ENCODE data around the gene MAP3K2. TPM values are rescaled to one million over a fixed set of nuclear protein-coding genes. Genes with fewer than 3 reads are reported as not detected.

MAP3K2 gene
- total and polyA plus RNA-seq, 10 of the 15 experiments (the other 5 are each of a cell fraction or from before 2014, with no cell fraction given), result 2.7 to 39.6 (median 16.1) TPM

GRCh38 chr2:127413200-127413599 is 25.4 kb upstream of the MAP3K2 start (continued):
- no peak for TF ChIP-seq E2F8 (IDR thresholded peaks at IDR 0.05; ENCODE audit: low read depth, partially characterized antibody)
- TF ChIP-seq RCOR1 (conservative IDR thresholded peaks at IDR 0.05; ENCODE audit: low read depth, low read length), result no peak
- no peak for TF ChIP-seq ZBED1 (IDR thresholded peaks at IDR 0.05; ENCODE audit: borderline replicate concordance)
- TF ChIP-seq FOS (IDR thresholded peaks at IDR 0.05; ENCODE audit: borderline replicate concordance, extremely low read depth, insufficient read length), result no peak
- no peak for TF ChIP-seq KDM1A (IDR thresholded peaks at IDR 0.05; ENCODE audit: borderline replicate concordance)
- no peak for TF ChIP-seq STAT3 (IDR thresholded peaks at IDR 0.05; ENCODE audit: low read depth, low read length)
- TF ChIP-seq TARDBP (IDR thresholded peaks at IDR 0.05; ENCODE audit: borderline replicate concordance), result no peak
- no peak for TF ChIP-seq POU2F2 (IDR thresholded peaks at IDR 0.05; ENCODE audit: borderline replicate concordance, low read depth, low read length)
- no peak for TF ChIP-seq ZNF592 (IDR thresholded peaks at IDR 0.05)
- TF ChIP-seq GATAD2B (conservative IDR thresholded peaks at IDR 0.05; ENCODE audit: low read depth), result no peak
- no peak for TF ChIP-seq HSF1 (IDR thresholded peaks at IDR 0.05; ENCODE audit: low read depth, low read length)
- no peak for TF ChIP-seq IKZF1 (conservative IDR thresholded peaks at IDR 0.05)
